Measurements from ENCODE around the gene FNBP1L. TPM values are rescaled to one million over a fixed set of nuclear protein-coding genes. Genes with fewer than 3 reads are reported as not detected.

Gene FNBP1L
- total and polyA plus RNA-seq, 2 experiments from 2014 or later, result 56.3 to 132 TPM

GRCh38 chr1:93526431-93526830, 78.5 kb downstream of the FNBP1L start:
- Mint-ChIP-seq H3K36me3 (ENCODE audit: low read depth) (peaks cover 31% of the 10 kb centered on the region; the same call in 2 of the 3 replicates), H3K4me3 (no peak overlapping the region), H3K27me3 (ENCODE audit: insufficient read depth, low read depth, poor library complexity) (peaks cover 2% of the 10 kb centered on the region), H3K4me1 (peaks cover 7% of the 10 kb centered on the region; the same call in 2 of the 3 replicates), H3K9me3 (no peaks in the 10 kb centered on the region), H3K27ac (no peak overlapping the region; the same call in 1 of the 2 replicates)
- Histone ChIP-seq H4K20me1 (replicated peaks; ENCODE audit: insufficient read depth) (no peaks in the 10 kb centered on the region; the same call in 1 of the 2 replicates), H3K4me1 (ENCODE audit: insufficient read depth) (peaks cover 7% of the 10 kb centered on the region; the same call in 1 of the 2 replicates), H3K4me2 (no peak overlapping the region), H3K27ac (ENCODE audit: low read depth) (peak overlapping the region; percentile 41; the same call in 1 of the 2 replicates), H3K36me3 (ENCODE audit: insufficient read depth) (peaks cover 11% of the 10 kb centered on the region; the same call in 1 of the 2 replicates), H3K79me2 (replicated peaks; ENCODE audit: insufficient read depth) (peaks cover 24% of the 10 kb centered on the region), H3K9me2 (ENCODE audit: insufficient read depth) (no peaks in the 10 kb centered on the region), H2AFZ (no peak overlapping the region), H3K27me3 (ENCODE audit: insufficient read depth) (no peaks in the 10 kb centered on the region), H3F3A (replicated peaks; ENCODE audit: low read depth) (no peaks in the 10 kb centered on the region), H3K4me3 (no peak overlapping the region)
- DNase-seq (ENCODE audit: low spot score) (no peak), ATAC-seq (peak; percentile 65)
- no peak for TF ChIP-seq POLR2AphosphoS5 (IDR thresholded peaks at IDR 0.05; ENCODE audit: low read depth)

- DNase-seq (ENCODE audit: low spot score), result no peak
- Mint-ChIP-seq H3K9me3 (no peaks in the 10 kb centered on the region), H3K4me3 (no peak overlapping the region), H3K36me3 (ENCODE audit: low read depth) (peaks cover 37% of the 10 kb centered on the region; the same call in 2 of the 3 replicates), H3K27me3 (ENCODE audit: insufficient read depth, low read depth, poor library complexity) (peaks cover 2% of the 10 kb centered on the region), H3K27ac (no peak overlapping the region), H3K4me1 (peaks cover 7% of the 10 kb centered on the region; the same call in 2 of the 3 replicates)
- no peak for TF ChIP-seq POLR2AphosphoS5 (IDR thresholded peaks at IDR 0.05; ENCODE audit: low read depth)
- TF ChIP-seq ZNF462 (CRISPR knock-in tag; IDR thresholded peaks at IDR 0.05), result no peak
- no peak for TF ChIP-seq JUNB (IDR thresholded peaks at IDR 0.05; ENCODE audit: unreplicated experiment)
- no peak for TF ChIP-seq REST (IDR thresholded peaks at IDR 0.05; ENCODE audit: unreplicated experiment)
- no peak for TF ChIP-seq EZH2phosphoT487 (IDR thresholded peaks at IDR 0.05; ENCODE audit: unreplicated experiment)
- no peak for TF ChIP-seq CREB1 (CRISPR knock-in tag; IDR thresholded peaks at IDR 0.05; ENCODE audit: low read depth)
- no peak for TF ChIP-seq EZH2 (IDR thresholded peaks at IDR 0.05; ENCODE audit: low read depth, unreplicated experiment)
- TF ChIP-seq ETS1 (IDR thresholded peaks at IDR 0.05), result no peak
- ATAC-seq, result no peak
- Histone ChIP-seq H3K79me2 (replicated peaks; ENCODE audit: insufficient read depth) (0 out of 2 replicates have a peak, but pooled peaks cover 10% of the 10 kb centered on the region), H2AFZ (no peak overlapping the region), H3F3A (replicated peaks; ENCODE audit: low read depth) (no peaks in the 10 kb centered on the region), H3K9me2 (ENCODE audit: insufficient read depth) (no peaks in the 10 kb centered on the region), H3K36me3 (ENCODE audit: insufficient read depth) (peaks cover 11% of the 10 kb centered on the region; the same call in 1 of the 2 replicates), H3K27me3 (ENCODE audit: insufficient read depth) (no peaks in the 10 kb centered on the region), H3K4me1 (ENCODE audit: insufficient read depth) (peaks cover 5% of the 10 kb centered on the region; the same call in 1 of the 2 replicates), H3K4me3 (no peak overlapping the region), H3K27ac (ENCODE audit: low read depth) (no peak overlapping the region; the same call in 1 of the 2 replicates), H4K20me1 (replicated peaks; ENCODE audit: insufficient read depth) (no peaks in the 10 kb centered on the region), H3K4me2 (no peak overlapping the region)
These were observed 80.5 kb downstream of the FNBP1L start for GRCh38 chr1:93528412-93528811.
